Endothelial cell of umbilical vein (primary cell): ENCODE results near the gene TAF5L. TPM values are rescaled to one million over a fixed set of nuclear protein-coding genes. Genes with fewer than 3 reads are reported as not detected.

ENCODE experiments used
- BruUV-seq: library from RNA; stranded (reverse); fragments of 400-500 nt; replicated peaks from 2 replicates; lab custom pipeline; 2021; lab: Mats Ljungman, UMichigan
- CTCF ChIA-PET: fragments of 300-600, 350-600 bp; sonication (Branson Sonifier 250); formaldehyde crosslinking; loops from one replicate; lab custom pipeline; 2021; ENCODE audit warnings: antibody characterized with exemption, inconsistent platforms; lab: Charles Lee
- POLR2A ChIA-PET: fragments of 300-600, 350-600 bp; sonication (Branson Sonifier 250); formaldehyde crosslinking; loops from one replicate; lab custom pipeline; 2021; ENCODE audit warnings: antibody characterized with exemption, inconsistent platforms; lab: Charles Lee
- DNase-seq: peaks from one replicate; pipeline ENCODE4 v3.0.0-alpha.2; 2011; ENCODE audit warnings: low read depth, low spot score
- FAIRE-seq: peaks from 2 replicates; lab custom pipeline; 2011; peaks lifted over from hg19 to GRCh38; lab: Jason Lieb, UNC
- H2AFZ ChIP-seq: 2 replicates; pipeline ENCODE4 v1.6.0; 2012; ENCODE audit warnings: low read depth, low read length, control low read depth, inconsistent platforms
- H3K27ac ChIP-seq: 2 replicates; pipeline ENCODE4 v1.5.1; 2011; ENCODE audit warnings: low read depth, mild to moderate bottlenecking, control low read depth, low read length, moderate library complexity; ENCODE audit not compliant: insufficient read depth
- H3K27me3 ChIP-seq, 2 experiments: 2 replicates each; pipeline versions ENCODE4 v1.6.0 to v1.6.1; 2011; ENCODE audit warnings: low read length in 2 of 2, mixed read lengths in 1 of 2; ENCODE audit not compliant: control insufficient read depth in 2 of 2, insufficient read depth in 2 of 2
- H3K36me3 ChIP-seq, 2 experiments: 2 replicates in 1 of 2; 3 replicates in 1 of 2; pipeline ENCODE4 v1.5.1; 2011; ENCODE audit warnings: low read length in 2 of 2, mild to moderate bottlenecking in 1 of 2, moderate library complexity in 1 of 2; ENCODE audit not compliant: control insufficient read depth in 2 of 2, insufficient read depth in 2 of 2; ENCODE audit errors: extremely low read depth in 1 of 2
- H3K4me1 ChIP-seq: 3 replicates; pipeline ENCODE4 v1.5.1; 2011; ENCODE audit warnings: mild to moderate bottlenecking, low read length; ENCODE audit not compliant: control insufficient read depth, insufficient read depth; ENCODE audit errors: extremely low read depth
- H3K4me2 ChIP-seq: 2 replicates; pipeline ENCODE4 v1.6.1; 2011; ENCODE audit warnings: low read length, control low read depth, mixed read lengths; ENCODE audit not compliant: insufficient read depth
- H3K4me3 ChIP-seq, 3 experiments: fragments of 200-600 bp in 1 of 3; sonication (generic), shearing (Covaris generic) in 1 of 3; replicated peaks in 1 of 3; 2 replicates each; pipeline ENCODE4 v1.5.1; 2011 to 2016; ENCODE audit warnings: control low read depth in 3 of 3, low read length in 3 of 3, mild to moderate bottlenecking in 2 of 3, inconsistent platforms in 1 of 3, low read depth in 1 of 3, moderate library complexity in 1 of 3; ENCODE audit not compliant: insufficient read depth in 1 of 3
- H3K79me2 ChIP-seq: 2 replicates; pipeline ENCODE4 v1.6.0; 2012; ENCODE audit warnings: low read length, inconsistent platforms; ENCODE audit not compliant: control insufficient read depth, insufficient read depth
- H3K9ac ChIP-seq: replicated peaks from 2 replicates; pipeline ENCODE3; 2011; ENCODE audit warnings: low read length, control low read depth; ENCODE audit not compliant: insufficient read depth; ENCODE audit errors: extremely low read depth
- H3K9me1 ChIP-seq: replicated peaks from 3 replicates; pipeline ENCODE4 v1.6.0; 2011; ENCODE audit warnings: mild to moderate bottlenecking, low read length; ENCODE audit not compliant: control insufficient read depth, insufficient read depth; ENCODE audit errors: extremely low read depth
- H3K9me3 ChIP-seq: replicated peaks from 2 replicates; pipeline ENCODE4 v1.5.1; 2012; ENCODE audit warnings: low read length, inconsistent platforms; ENCODE audit not compliant: control insufficient read depth, insufficient read depth
- H4K20me1 ChIP-seq: replicated peaks from 2 replicates; pipeline ENCODE3; 2011; ENCODE audit warnings: mild to moderate bottlenecking, low read length; ENCODE audit not compliant: control insufficient read depth, insufficient read depth; ENCODE audit errors: extremely low read depth
- CTCF ChIP-seq, 2 donors: IDR thresholded peaks; 1 replicate in 1 of 2; 2 replicates in 1 of 2; pipeline ENCODE4 v1.5.1; 2011; ENCODE audit warnings: low read length in 2 of 2, mild to moderate bottlenecking in 2 of 2, moderate library complexity in 2 of 2, control low read depth in 1 of 2, inconsistent platforms in 1 of 2, low read depth in 1 of 2; ENCODE audit not compliant: insufficient read depth in 1 of 2; ENCODE audit errors: extremely low read depth in 1 of 2
- EZH2 ChIP-seq: IDR thresholded peaks from 2 replicates; pipeline ENCODE4 v1.6.1; 2012; ENCODE audit warnings: borderline replicate concordance, low read depth, mild to moderate bottlenecking, moderate library complexity, low read length, inconsistent platforms; ENCODE audit not compliant: severe bottlenecking
- FOS ChIP-seq: IDR thresholded peaks from 2 replicates; pipeline ENCODE4 v1.6.1; 2011; ENCODE audit warnings: mild to moderate bottlenecking, low read length, moderate library complexity, borderline replicate concordance; ENCODE audit not compliant: insufficient read depth
- GATA2 ChIP-seq: IDR thresholded peaks from 2 replicates; pipeline ENCODE4 v1.7.0; 2011; ENCODE audit warnings: low read depth, mild to moderate bottlenecking, moderate library complexity, mixed read lengths, low read length; ENCODE audit not compliant: insufficient read length, insufficient read depth
- MAX ChIP-seq: IDR thresholded peaks from 2 replicates; pipeline ENCODE4 v1.6.1; 2011; ENCODE audit not compliant: insufficient read depth, insufficient read length
- MYC ChIP-seq: IDR thresholded peaks from one replicate; pipeline ENCODE4 v1.6.1; 2011; ENCODE audit warnings: mild to moderate bottlenecking, low read depth, low read length
- POLR2A ChIP-seq: IDR thresholded peaks from 2 replicates; pipeline ENCODE4 v1.6.1; 2012; ENCODE audit warnings: low read depth, mild to moderate bottlenecking, control low read depth, low read length
- POLR2AphosphoS5 ChIP-seq: IDR thresholded peaks from 2 replicates; pipeline ENCODE4 v1.6.1; 2012; ENCODE audit warnings: low read depth, mild to moderate bottlenecking, control low read depth, low read length, moderate library complexity; ENCODE audit not compliant: insufficient read depth
- dilution Hi-C: fragments of 300-500 bp; cut with MboI; formaldehyde crosslinking; loops from one replicate; pipeline ENCODE4 v1.15.0; 2019; ENCODE audit warnings: low sequenced_read_pairs; ENCODE audit not compliant: extremely low pct_ligation_motif_present
- intact Hi-C: fragments of 100-400 bp; cut with micrococcal nuclease; formaldehyde crosslinking; loops from one replicate; pipeline ENCODE4 v1.10.0; 2022
- polyA plus RNA-seq, 4 experiments: library from polyadenylated mRNA; depleted of rRNA in 3 of 4; stranded (reverse) in 3 of 4; unstranded in 1 of 4; fragments of >200 nt; gene quantifications; 2 replicates each; pipeline versions ENCODE4 v1.2.1 to v1.2.3, GENCODE V29; 2011 to 2012; ENCODE audit warnings: missing spikeins in 1 of 4
- total RNA-seq: library from RNA; stranded (reverse); gene quantifications from 2 replicates; pipeline ENCODE4 v1.2.3, GENCODE V29; 2021

Gene TAF5L
- total and polyA plus RNA-seq, 2 donors (not counting 3 experiments of a cell fraction or from before 2014, with no cell fraction given) = 21.1 to 24.8 TPM

- Histone ChIP-seq H3K4me3 (no peak overlapping the region), H3K9me1 (no peaks in the 10 kb centered on the region), H3K27me3 (no peaks in the 10 kb centered on the region), H3K36me3 (peaks cover 0 to 2% of the 10 kb centered on the region in 2 experiments), H3K9me3 (no peaks in the 10 kb centered on the region), H3K4me2 (no peak overlapping the region), H3K9ac (no peak overlapping the region), H2AFZ (no peak overlapping the region), H3K4me1 (peaks cover 17% of the 10 kb centered on the region), H4K20me1 (no peaks in the 10 kb centered on the region), H3K79me2 (no peaks in the 10 kb centered on the region), H3K27ac (no peak overlapping the region)
- dilution Hi-C loops (no loop called here), intact Hi-C loops (loop anchor here (1.0 to 5.0 kb wide), 7 partner anchors 403 to 981 kb away; partner anchors contain the start of gene COG2)
- DNase-seq = peak; percentile 61
- TF ChIP-seq MAX (no peak), EZH2 (no peak), POLR2AphosphoS5 (no peak), CTCF (IDR thresholded peaks at IDR 0.05; ENCODE audit: extremely low read depth in 1 of 2, insufficient read depth in 1 of 2, low read depth in 1 of 2, low read length in 2 of 2) (peak; percentile 82 to 92), GATA2 (no peak), MYC (no peak), POLR2A (no peak), FOS (no peak)
- ChIA-PET POLR2A (interaction anchor here (1.0 kb wide), 1 partner anchor 555 kb away, joined by 3 read pairs; no protein-coding TSS in a partner anchor), CTCF (interaction anchor here (0.7 to 3.8 kb wide), 34 partner anchors 10 to 765 kb away, joined by 3 to 51 read pairs (median 4); partner anchors contain the start of genes NUP133 and PGBD5)
- FAIRE-seq = peak; percentile 89
- no TSS peak for BruUV-seq
Observed at GRCh38 chr1:229661022-229661877, 35.3 kb upstream of the TAF5L start.
